Subcutaneous abdominal adipose tissue (tissue), 5 donors: ENCODE data around the gene PLA2G10.
"Not testable (repeated sequence)": the region's sequence is repeated elsewhere in the genome, so short reads cannot be mapped to it uniquely, and the experiment has no call there.

Source experiments
- H3K27ac ChIP-seq: one replicate; pipeline ENCODE4 v1.7.0; 2013; ENCODE audit warnings: low read depth, mild to moderate bottlenecking, inconsistent platforms, low read length, moderate library complexity
- H3K27me3 ChIP-seq, 5 donors: one replicate each; pipeline ENCODE4 v1.7.0; 2013; ENCODE audit warnings: low read length in 5 of 5, inconsistent platforms in 1 of 5; ENCODE audit not compliant: control insufficient read depth in 5 of 5, insufficient read depth in 4 of 5
- H3K36me3 ChIP-seq, 5 donors: one replicate each; pipeline ENCODE4 v1.7.0; 2013; ENCODE audit warnings: low read length in 5 of 5; ENCODE audit not compliant: control insufficient read depth in 5 of 5, insufficient read depth in 5 of 5
- H3K4me1 ChIP-seq, 5 donors: one replicate each; pipeline ENCODE4 v1.7.0; 2013; ENCODE audit warnings: low read length in 5 of 5, mild to moderate bottlenecking in 3 of 5, moderate library complexity in 1 of 5; ENCODE audit not compliant: control insufficient read depth in 5 of 5, insufficient read depth in 5 of 5
- H3K4me3 ChIP-seq, 5 donors: one replicate each; pipeline ENCODE4 v1.7.0; 2013; ENCODE audit warnings: low read length in 5 of 5, low read depth in 1 of 5
- H3K9ac ChIP-seq, 5 donors: one replicate each; pipeline ENCODE4 v1.7.0; 2013; ENCODE audit warnings: low read length in 5 of 5, mild to moderate bottlenecking in 4 of 5, moderate library complexity in 3 of 5
- H3K9me3 ChIP-seq, 5 donors: one replicate each; pipeline ENCODE4 v1.7.0; 2013; ENCODE audit warnings: low read length in 5 of 5; ENCODE audit not compliant: control insufficient read depth in 5 of 5
- donor health status: healthy.
- donor health status: healthy.
- donor health status: healthy.
- donor health status: healthy.
- donor health status: healthy.

The PLA2G10 gene

DNA sequence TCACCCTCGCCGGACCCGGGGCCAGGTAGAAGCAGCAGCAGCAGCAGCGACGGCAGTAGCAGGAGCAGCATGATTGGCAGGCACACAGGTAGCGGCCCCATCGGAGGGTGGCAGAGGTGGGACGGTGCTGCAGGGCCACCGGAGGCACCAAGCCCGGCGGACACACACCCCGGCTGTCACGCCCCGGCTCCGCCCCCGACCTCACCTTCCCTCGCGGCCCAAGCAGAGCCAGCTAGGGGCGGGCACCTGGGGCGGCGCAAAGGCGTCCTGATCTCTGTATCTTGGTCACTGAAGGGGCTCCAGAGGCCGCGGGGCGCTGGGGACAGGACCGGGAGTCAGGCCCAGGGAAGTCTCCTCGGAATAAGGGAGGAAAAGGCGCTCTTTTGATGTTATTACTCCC is at the start of gene PLA2G10:
Gene PLA2G10, minus strand, starts transcription at position 180 of the 400 bp plus-strand sequence. Its CDS starts 79 bp downstream, at position 101.
- not testable (repeated sequence) for H3K9ac ChIP-seq, H3K4me1 ChIP-seq, H3K27ac ChIP-seq, H3K27me3 ChIP-seq, H3K36me3 ChIP-seq, H3K9me3 ChIP-seq, H3K4me3 ChIP-seq

DNA sequence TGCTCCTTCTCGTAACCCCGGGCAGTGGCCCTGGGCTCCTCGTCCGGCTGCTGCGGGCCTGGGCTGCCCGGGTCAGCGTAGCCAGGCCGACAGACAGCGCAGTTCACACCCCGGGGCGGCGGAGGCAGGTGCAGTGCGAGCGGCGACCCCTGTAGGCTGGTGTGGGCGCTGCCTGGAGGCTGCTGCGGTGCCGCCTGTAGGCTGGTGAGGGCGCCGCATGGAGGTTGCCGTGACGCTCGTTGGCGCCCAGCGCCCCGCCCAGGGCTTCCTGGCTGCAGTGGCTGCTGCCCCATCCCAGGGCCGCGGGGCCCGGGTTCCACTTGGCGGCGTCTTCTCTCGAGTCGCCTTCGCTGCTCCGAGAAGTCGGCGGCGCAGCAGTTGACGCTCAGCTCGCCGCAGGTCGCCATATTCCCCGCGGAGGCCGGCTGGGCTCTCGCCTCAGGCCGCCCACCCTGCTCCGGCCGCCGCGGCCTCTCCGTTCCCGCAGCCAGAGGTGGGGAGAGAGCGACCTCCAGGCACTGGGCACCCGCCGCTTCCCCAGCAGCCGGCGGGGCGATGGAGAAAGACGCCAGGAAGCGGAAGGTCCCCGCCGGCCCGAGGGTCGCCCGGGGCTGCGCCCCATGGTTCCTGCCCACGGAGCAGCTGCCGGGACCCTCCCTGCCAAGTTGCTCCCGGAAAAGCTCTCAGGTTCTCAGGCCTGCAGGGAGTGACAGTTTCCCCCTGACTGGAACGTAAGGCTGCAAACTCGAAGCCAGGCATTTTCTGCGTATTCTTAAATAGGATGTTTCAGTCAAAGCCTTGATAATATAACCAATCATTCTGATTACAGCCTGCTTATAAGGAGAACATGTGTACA is 48.4 kb upstream of the PLA2G10 start, which contains the start of gene NPIPA2:
Gene NPIPA2, plus strand, starts transcription at position 261 of the 856 bp plus-strand sequence. CDS start 5,533 bp downstream, outside the sequence.
- H3K9ac ChIP-seq, H3K4me1 ChIP-seq, H3K27me3 ChIP-seq: not testable (repeated sequence)

DNA sequence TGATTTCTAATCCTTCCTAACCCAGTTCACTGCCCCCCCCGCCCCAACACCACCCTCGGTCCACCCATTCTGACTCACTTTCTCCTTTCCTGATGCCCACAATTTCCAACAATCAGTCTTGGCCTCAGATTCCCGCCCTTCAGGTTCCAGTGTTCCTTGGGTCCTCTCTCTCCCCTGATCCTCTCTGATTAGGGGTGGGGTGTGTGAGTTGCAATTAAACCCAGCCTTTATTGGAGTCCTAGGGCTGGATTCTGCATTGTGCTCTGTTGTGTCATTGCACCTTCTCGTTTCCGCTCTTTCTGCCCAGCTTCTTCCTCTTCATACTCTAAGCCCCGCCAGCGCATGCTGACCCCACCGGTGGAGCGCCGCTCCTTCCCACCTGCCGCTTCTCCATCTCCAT is 47.7 kb upstream of the PLA2G10 start:
- H3K27me3 ChIP-seq: not testable (repeated sequence)

More for the DNA sequence above, 48.4 kb upstream of the PLA2G10 start, which contains the start of gene NPIPA2:
- H3K4me3 ChIP-seq, H3K9me3 ChIP-seq, H3K36me3 ChIP-seq, H3K27ac ChIP-seq: not testable (repeated sequence)

GRCh38 chr16:14740832-14741385 is 46.8 kb upstream of the PLA2G10 start:
- not testable (repeated sequence) for H3K27ac ChIP-seq, H3K4me3 ChIP-seq, H3K27me3 ChIP-seq, H3K9ac ChIP-seq, H3K4me1 ChIP-seq, H3K9me3 ChIP-seq, H3K36me3 ChIP-seq

More for the DNA sequence above, 47.7 kb upstream of the PLA2G10 start:
- H3K9me3 ChIP-seq, H3K36me3 ChIP-seq, H3K27ac ChIP-seq, H3K9ac ChIP-seq, H3K4me3 ChIP-seq, H3K4me1 ChIP-seq: not testable (repeated sequence)

- H3K36me3 ChIP-seq, H3K4me1 ChIP-seq, H3K27ac ChIP-seq, H3K4me3 ChIP-seq, H3K9me3 ChIP-seq, H3K9ac ChIP-seq, H3K27me3 ChIP-seq: not testable (repeated sequence)
Measured at GRCh38 chr16:14733233-14733632, 39.1 kb upstream of the PLA2G10 start.

DNA sequence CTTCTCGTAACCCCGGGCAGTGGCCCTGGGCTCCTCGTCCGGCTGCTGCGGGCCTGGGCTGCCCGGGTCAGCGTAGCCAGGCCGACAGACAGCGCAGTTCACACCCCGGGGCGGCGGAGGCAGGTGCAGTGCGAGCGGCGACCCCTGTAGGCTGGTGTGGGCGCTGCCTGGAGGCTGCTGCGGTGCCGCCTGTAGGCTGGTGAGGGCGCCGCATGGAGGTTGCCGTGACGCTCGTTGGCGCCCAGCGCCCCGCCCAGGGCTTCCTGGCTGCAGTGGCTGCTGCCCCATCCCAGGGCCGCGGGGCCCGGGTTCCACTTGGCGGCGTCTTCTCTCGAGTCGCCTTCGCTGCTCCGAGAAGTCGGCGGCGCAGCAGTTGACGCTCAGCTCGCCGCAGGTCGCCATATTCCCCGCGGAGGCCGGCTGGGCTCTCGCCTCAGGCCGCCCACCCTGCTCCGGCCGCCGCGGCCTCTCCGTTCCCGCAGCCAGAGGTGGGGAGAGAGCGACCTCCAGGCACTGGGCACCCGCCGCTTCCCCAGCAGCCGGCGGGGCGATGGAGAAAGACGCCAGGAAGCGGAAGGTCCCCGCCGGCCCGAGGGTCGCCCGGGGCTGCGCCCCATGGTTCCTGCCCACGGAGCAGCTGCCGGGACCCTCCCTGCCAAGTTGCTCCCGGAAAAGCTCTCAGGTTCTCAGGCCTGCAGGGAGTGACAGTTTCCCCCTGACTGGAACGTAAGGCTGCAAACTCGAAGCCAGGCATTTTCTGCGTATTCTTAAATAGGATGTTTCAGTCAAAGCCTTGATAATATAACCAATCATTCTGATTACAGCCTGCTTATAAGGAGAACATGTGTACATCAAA is 9.3 kb upstream of the PLA2G10 start, which contains the start of gene NPIPA3:
Gene NPIPA3, plus strand, starts transcription at position 256 of the 856 bp plus-strand sequence. CDS start 5,533 bp downstream, outside the sequence.
- not testable (repeated sequence) for H3K36me3 ChIP-seq, H3K9me3 ChIP-seq, H3K9ac ChIP-seq, H3K4me1 ChIP-seq, H3K27ac ChIP-seq, H3K4me3 ChIP-seq, H3K27me3 ChIP-seq

DNA sequence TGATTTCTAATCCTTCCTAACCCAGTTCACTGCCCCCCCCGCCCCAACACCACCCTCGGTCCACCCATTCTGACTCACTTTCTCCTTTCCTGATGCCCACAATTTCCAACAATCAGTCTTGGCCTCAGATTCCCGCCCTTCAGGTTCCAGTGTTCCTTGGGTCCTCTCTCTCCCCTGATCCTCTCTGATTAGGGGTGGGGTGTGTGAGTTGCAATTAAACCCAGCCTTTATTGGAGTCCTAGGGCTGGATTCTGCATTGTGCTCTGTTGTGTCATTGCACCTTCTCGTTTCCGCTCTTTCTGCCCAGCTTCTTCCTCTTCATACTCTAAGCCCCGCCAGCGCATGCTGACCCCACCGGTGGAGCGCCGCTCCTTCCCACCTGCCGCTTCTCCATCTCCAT is 8.6 kb upstream of the PLA2G10 start:
- H3K4me3 ChIP-seq: not testable (repeated sequence)

GRCh38 chr16:14701859-14702258 is 7.8 kb upstream of the PLA2G10 start:
- H3K4me1 ChIP-seq, H3K9me3 ChIP-seq, H3K27ac ChIP-seq, H3K4me3 ChIP-seq, H3K9ac ChIP-seq, H3K27me3 ChIP-seq, H3K36me3 ChIP-seq: not testable (repeated sequence)

More for the DNA sequence above, 8.6 kb upstream of the PLA2G10 start:
- H3K36me3 ChIP-seq, H3K9me3 ChIP-seq, H3K27ac ChIP-seq, H3K27me3 ChIP-seq, H3K9ac ChIP-seq, H3K4me1 ChIP-seq: not testable (repeated sequence)

- H3K9me3 ChIP-seq, H3K27me3 ChIP-seq, H3K27ac ChIP-seq, H3K9ac ChIP-seq, H3K36me3 ChIP-seq, H3K4me1 ChIP-seq, H3K4me3 ChIP-seq: not testable (repeated sequence)
Measured at GRCh38 chr16:14685870-14686793, 8.0 kb downstream of the PLA2G10 start.
